OCI-LY1 (cell line): ENCODE results near the gene KDM2A.

Experiments
- H2AFZ ChIP-seq: fragments of 200-600 bp; sonication (generic), shearing (Covaris generic); 2 replicates; pipeline ENCODE4 v1.6.0; 2014; ENCODE audit warnings: antibody characterized with exemption, mild to moderate bottlenecking, low read length
- H3F3A ChIP-seq: fragments of 200-600 bp; sonication (generic), shearing (Covaris generic); 2 replicates; pipeline ENCODE4 v1.6.0; 2014; ENCODE audit warnings: mild to moderate bottlenecking, antibody characterized with exemption, low read length, moderate library complexity; ENCODE audit not compliant: insufficient read depth
- H3K27ac ChIP-seq: fragments of 200-600 bp; sonication (generic); 2 replicates; pipeline ENCODE4 v1.5.1; 2014; ENCODE audit warnings: low read length, mixed run types, mild to moderate bottlenecking, low read depth; ENCODE audit not compliant: poor library complexity, severe bottlenecking
- H3K27me3 ChIP-seq: fragments of 200-600 bp; sonication (generic); 2 replicates; pipeline ENCODE4 v1.6.0; 2014; ENCODE audit warnings: antibody characterized with exemption, mild to moderate bottlenecking, low read length, moderate library complexity; ENCODE audit not compliant: insufficient read depth
- H3K36me3 ChIP-seq: fragments of 200-600 bp; sonication (generic); 2 replicates; pipeline ENCODE4 v1.6.1; 2014; ENCODE audit warnings: mild to moderate bottlenecking, antibody characterized with exemption, low read length, moderate library complexity, mixed read lengths; ENCODE audit not compliant: insufficient read depth
- H3K4me1 ChIP-seq: fragments of 200-600 bp; sonication (generic); 2 replicates; pipeline ENCODE4 v1.5.1; 2014; ENCODE audit warnings: mild to moderate bottlenecking, low read length, moderate library complexity; ENCODE audit not compliant: insufficient read depth, severe bottlenecking
- H3K4me2 ChIP-seq: fragments of 200-600 bp; sonication (generic), shearing (Covaris generic); 2 replicates; pipeline ENCODE4 v1.6.1; 2014; ENCODE audit warnings: low read length
- H3K4me3 ChIP-seq: fragments of 200-600 bp; sonication (generic); 2 replicates; pipeline ENCODE4 v1.5.1; 2014; ENCODE audit warnings: low read length, low read depth, mild to moderate bottlenecking, mixed read lengths; ENCODE audit not compliant: poor library complexity, severe bottlenecking
- H3K79me2 ChIP-seq: fragments of 200-600 bp; shearing (Covaris generic); 2 replicates; pipeline ENCODE4 v1.6.1; 2016; ENCODE audit warnings: mixed run types, low read length, mixed read lengths; ENCODE audit not compliant: insufficient read depth
- H3K9ac ChIP-seq: fragments of 200-600 bp; sonication (generic), shearing (Covaris generic); 2 replicates; pipeline ENCODE4 v1.6.1; 2014; ENCODE audit warnings: mild to moderate bottlenecking, low read length, mixed read lengths
- H3K9me2 ChIP-seq: fragments of 200-600 bp; sonication (generic), shearing (Covaris generic); 2 replicates; pipeline ENCODE4 v1.6.1; 2014; ENCODE audit warnings: low read depth, mild to moderate bottlenecking, low read length, mixed read lengths
- H3K9me3 ChIP-seq: fragments of 200-600 bp; shearing (Covaris generic); 2 replicates; pipeline ENCODE4 v1.6.1; 2014; ENCODE audit warnings: low read length, mixed read lengths
- H4K20me1 ChIP-seq: fragments of 200-600 bp; sonication (generic), shearing (Covaris generic); 2 replicates; pipeline ENCODE4 v1.6.0; 2016; ENCODE audit warnings: mild to moderate bottlenecking, low read length; ENCODE audit not compliant: insufficient read depth
- EZH2 ChIP-seq: fragments of 200-600 bp; sonication (generic), shearing (Covaris generic); IDR thresholded peaks from 2 replicates; pipeline ENCODE4 v1.8.0; 2017; ENCODE audit warnings: borderline replicate concordance, mixed run types, mild to moderate bottlenecking, antibody characterized with exemption, low read length, moderate library complexity, mixed read lengths
- TF ChIP-seq, protein P1 (sequence below): fragments of 200-600 bp; sonication (generic), shearing (Covaris generic); IDR thresholded peaks from 2 replicates; pipeline ENCODE4 v1.5.1; 2017; ENCODE audit warnings: mild to moderate bottlenecking, antibody characterized with exemption, low read length, moderate library complexity, mixed read lengths

KDM2A gene

DNA sequence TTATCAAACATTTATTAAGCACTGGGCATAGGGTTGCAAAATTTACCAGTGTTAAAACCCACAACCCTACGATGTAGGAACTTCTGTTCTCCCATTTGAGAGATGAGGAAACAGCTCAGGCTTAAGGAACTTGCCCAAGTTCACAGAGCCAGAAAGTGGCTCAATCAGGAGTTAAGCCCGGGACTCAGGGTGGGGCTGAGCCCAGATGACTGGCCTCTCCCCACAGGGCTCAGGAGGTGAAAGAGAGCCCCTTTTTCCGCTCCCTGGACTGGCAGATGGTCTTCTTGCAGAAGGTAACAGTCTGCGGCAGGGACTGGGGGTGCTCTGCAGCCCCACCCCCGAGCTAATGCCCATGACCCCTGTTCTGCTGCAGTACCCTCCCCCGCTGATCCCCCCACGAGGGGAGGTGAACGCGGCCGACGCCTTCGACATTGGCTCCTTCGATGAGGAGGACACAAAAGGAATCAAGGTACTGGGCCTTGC lies 164.5 kb downstream of the KDM2A start:
- TF ChIP-seq, protein P1, sequence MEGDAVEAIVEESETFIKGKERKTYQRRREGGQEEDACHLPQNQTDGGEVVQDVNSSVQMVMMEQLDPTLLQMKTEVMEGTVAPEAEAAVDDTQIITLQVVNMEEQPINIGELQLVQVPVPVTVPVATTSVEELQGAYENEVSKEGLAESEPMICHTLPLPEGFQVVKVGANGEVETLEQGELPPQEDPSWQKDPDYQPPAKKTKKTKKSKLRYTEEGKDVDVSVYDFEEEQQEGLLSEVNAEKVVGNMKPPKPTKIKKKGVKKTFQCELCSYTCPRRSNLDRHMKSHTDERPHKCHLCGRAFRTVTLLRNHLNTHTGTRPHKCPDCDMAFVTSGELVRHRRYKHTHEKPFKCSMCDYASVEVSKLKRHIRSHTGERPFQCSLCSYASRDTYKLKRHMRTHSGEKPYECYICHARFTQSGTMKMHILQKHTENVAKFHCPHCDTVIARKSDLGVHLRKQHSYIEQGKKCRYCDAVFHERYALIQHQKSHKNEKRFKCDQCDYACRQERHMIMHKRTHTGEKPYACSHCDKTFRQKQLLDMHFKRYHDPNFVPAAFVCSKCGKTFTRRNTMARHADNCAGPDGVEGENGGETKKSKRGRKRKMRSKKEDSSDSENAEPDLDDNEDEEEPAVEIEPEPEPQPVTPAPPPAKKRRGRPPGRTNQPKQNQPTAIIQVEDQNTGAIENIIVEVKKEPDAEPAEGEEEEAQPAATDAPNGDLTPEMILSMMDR: no peak
- TF ChIP-seq EZH2: no peak
- Histone ChIP-seq H3K9me3 (no peaks in the 10 kb centered on the region), H2AFZ (no peak overlapping the region), H4K20me1 (no peaks in the 10 kb centered on the region), H3F3A (no peaks in the 10 kb centered on the region), H3K36me3 (peaks cover 87% of the 10 kb centered on the region), H3K4me1 (peaks cover 29% of the 10 kb centered on the region), H3K9ac (no peak overlapping the region), H3K9me2 (no peaks in the 10 kb centered on the region), H3K27ac (no peak overlapping the region), H3K27me3 (no peaks in the 10 kb centered on the region), H3K4me2 (no peak overlapping the region), H3K4me3 (no peak overlapping the region), H3K79me2 (no peaks in the 10 kb centered on the region)

DNA sequence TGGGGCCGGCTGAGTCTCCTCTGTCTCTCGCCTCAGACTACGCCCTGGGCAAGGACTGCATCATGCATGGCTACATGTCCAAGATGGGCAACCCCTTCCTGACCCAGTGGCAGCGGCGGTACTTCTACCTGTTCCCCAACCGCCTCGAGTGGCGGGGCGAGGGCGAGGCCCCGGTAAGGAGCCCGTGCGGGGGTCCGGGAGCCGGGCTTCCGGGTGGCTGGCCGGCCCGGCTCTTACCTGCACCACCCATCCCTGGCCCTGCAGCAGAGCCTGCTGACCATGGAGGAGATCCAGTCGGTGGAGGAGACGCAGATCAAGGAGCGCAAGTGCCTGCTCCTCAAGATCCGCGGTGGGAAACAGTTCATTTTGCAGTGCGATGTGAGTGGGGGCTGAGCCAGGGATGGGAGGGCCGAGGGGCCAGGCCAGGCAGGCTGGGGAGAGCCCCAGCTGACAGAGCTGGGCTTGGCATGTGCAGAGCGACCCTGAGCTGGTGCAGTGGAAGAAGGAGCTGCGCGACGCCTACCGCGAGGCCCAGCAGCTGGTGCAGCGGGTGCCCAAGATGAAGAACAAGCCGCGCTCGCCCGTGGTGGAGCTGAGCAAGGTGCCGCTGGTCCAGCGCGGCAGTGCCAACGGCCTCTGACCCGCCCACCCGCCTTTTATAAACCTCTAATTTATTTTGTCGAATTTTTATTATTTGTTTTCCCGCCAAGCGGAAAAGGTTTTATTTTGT lies 165.9 kb downstream of the KDM2A start:
- no peak overlapping the region for H3K9ac ChIP-seq

DNA sequence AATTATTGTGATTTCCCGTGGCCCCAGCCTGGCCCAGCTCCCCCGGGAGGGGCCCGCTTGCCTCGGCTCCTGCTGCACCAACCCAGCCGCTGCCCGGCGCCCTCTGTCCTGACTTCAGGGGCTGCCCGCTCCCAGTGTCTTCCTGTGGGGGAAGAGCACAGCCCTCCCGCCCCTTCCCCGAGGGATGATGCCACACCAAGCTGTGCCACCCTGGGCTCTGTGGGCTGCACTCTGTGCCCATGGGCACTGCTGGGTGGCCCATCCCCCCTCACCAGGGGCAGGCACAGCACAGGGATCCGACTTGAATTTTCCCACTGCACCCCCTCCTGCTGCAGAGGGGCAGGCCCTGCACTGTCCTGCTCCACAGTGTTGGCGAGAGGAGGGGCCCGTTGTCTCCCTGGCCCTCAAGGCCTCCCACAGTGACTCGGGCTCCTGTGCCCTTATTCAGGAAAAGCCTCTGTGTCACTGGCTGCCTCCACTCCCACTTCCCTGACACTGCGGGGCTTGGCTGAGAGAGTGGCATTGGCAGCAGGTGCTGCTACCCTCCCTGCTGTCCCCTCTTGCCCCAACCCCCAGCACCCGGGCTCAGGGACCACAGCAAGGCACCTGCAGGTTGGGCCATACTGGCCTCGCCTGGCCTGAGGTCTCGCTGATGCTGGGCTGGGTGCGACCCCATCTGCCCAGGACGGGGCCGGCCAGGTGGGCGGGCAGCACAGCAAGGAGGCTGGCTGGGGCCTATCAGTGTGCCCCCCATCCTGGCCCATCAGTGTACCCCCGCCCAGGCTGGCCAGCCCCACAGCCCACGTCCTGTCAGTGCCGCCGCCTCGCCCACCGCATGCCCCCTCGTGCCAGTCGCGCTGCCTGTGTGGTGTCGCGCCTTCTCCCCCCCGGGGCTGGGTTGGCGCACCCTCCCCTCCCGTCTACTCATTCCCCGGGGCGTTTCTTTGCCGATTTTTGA lies 166.8 kb downstream of the KDM2A start:
- H3K9ac ChIP-seq: no peak overlapping the region; the same call in 1 of the 2 replicates
- H3K27me3 ChIP-seq: no peaks in the 10 kb centered on the region
- H3K9me3 ChIP-seq: no peaks in the 10 kb centered on the region
- H3K79me2 ChIP-seq: no peaks in the 10 kb centered on the region
- H3K4me3 ChIP-seq: no peak overlapping the region
- peaks cover 34% of the 10 kb centered on the region for H3K4me1 ChIP-seq
- H3K27ac ChIP-seq: peak overlapping the region; percentile 96
- H3K4me2 ChIP-seq: no peak overlapping the region; the same call in 1 of the 2 replicates
- no peaks in the 10 kb centered on the region for H3K9me2 ChIP-seq
- peaks cover 68% of the 10 kb centered on the region for H3K36me3 ChIP-seq
- no peak for TF ChIP-seq EZH2
- TF ChIP-seq, protein P1: no peak
- H3F3A ChIP-seq: no peaks in the 10 kb centered on the region
- no peaks in the 10 kb centered on the region for H4K20me1 ChIP-seq
- no peak overlapping the region for H2AFZ ChIP-seq

More for the DNA sequence above, 165.9 kb downstream of the KDM2A start:
- Histone ChIP-seq H3K9me2 (no peaks in the 10 kb centered on the region), H3K9me3 (no peaks in the 10 kb centered on the region), H3K4me1 (peaks cover 30% of the 10 kb centered on the region), H3K4me2 (no peak overlapping the region), H3K36me3 (peaks cover 72% of the 10 kb centered on the region), H3K79me2 (no peaks in the 10 kb centered on the region), H3K27ac (no peak overlapping the region), H3F3A (no peaks in the 10 kb centered on the region), H3K27me3 (no peaks in the 10 kb centered on the region), H3K4me3 (no peak overlapping the region), H2AFZ (no peak overlapping the region), H4K20me1 (no peaks in the 10 kb centered on the region)
- TF ChIP-seq EZH2: no peak
- TF ChIP-seq, protein P1: no peak
